Stimulated activated CD8-positive, alpha-beta memory T cell treated with anti-CD3 and anti-CD28 coated beads, Interleukin-7, amount 100 ng/mL, for 1 hour (primary cell): Measurements from ENCODE around the gene TTC28.
"Not testable (repeated sequence)": the region's sequence is repeated elsewhere in the genome, so short reads cannot be mapped to it uniquely, and the experiment has no call there.

Experiments
- DNase-seq, 2 donors: peaks; one replicate each; pipeline ENCODE4 v3.0.0-alpha.2; 2020; ENCODE audit warnings: low read depth in 2 of 2

TTC28 gene

DNA sequence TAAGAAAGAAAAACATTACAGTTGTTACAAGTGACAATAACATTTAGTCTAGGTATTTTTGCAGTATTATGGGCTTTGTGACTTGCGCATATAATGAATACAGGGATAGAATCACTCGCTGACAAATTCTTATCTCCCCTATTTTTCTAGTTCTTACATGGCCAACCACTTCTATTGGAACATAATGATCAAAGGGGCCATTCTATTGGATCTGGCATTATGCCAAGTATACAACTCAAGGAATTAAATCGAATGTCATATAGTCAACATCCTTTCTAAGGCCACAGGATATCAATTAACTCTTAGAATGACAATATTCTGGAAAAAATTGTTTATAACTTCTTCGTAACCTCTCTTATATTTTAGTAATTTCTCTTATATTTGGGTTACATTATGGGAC lies 272.0 kb downstream of the TTC28 start:
- no peak for DNase-seq

DNA sequence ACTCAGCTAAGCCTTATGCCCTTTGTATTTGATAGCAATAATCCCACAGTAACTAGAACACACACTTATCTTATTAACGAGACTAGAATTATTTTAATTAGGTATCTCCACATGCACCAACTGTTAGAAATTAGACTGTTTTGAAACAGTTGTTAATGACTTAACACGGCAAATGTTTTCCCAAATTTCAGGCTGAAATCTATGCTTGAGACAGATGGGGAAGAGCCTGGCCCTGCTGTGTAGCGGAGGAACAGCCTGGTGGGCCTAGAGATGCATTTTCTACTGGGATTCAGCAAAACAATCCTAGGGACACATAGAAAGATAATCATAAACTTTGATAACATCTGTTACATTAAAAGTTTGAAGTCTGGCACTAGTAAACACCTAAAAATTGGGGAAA lies 273.4 kb downstream of the TTC28 start:
- DNase-seq: no peak

DNA sequence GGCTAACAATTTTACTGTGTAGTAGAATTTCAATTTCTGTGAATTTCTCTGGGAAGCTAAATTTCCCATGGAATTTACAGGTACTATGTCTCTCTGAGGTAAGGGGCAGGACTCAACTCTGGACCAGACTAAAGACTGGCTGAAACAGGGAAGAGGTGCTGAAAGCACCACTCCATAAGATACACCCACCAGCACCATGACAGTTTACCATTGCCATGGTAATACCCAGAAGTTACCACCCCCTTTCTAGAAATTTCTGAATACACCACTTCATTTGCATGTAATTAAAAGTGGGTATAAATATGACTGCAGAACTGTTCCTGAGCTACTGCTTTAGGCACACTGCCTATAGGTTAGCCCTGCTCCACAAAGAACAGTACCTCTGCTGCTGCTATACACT lies 274.1 kb downstream of the TTC28 start:
- DNase-seq: no peak

DNA sequence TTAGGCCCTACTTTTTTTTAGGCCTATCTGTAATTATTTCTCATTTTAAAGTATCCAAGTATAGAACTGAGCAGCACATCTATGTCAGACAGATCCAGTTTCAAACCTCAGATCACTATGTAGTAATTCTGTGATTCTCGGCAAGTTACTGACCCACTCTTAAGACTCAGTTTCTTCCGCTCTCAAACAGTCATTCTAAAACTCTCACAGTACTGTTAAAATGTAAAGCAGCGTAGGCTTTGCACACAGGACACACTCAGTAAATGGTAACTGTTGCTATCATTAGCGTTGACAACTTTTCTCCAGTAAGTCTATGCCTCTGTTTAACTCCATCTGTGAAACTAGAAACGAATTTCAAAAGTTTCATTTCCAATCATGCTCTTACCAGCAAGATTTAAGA lies 277.1 kb downstream of the TTC28 start:
- no peak for DNase-seq

DNA sequence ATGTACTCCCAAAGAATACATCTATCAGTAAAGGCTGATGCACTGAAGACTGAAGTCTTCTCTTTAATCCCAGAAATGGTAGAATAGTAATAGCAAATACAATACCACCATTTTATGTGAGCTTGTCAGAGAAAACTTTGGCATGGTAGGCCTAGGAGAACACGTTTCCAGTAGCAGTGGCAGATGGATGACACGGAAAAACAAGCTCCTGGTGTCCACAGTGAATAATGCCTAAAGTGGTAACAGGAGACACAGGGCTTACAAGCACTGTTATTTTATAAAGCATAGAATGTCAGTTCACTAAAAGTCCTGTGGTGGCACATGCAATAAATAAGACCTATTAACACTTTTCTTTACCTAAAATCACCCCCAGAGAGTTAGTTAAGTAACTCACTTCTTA lies 277.6 kb downstream of the TTC28 start:
- DNase-seq: no peak

DNA sequence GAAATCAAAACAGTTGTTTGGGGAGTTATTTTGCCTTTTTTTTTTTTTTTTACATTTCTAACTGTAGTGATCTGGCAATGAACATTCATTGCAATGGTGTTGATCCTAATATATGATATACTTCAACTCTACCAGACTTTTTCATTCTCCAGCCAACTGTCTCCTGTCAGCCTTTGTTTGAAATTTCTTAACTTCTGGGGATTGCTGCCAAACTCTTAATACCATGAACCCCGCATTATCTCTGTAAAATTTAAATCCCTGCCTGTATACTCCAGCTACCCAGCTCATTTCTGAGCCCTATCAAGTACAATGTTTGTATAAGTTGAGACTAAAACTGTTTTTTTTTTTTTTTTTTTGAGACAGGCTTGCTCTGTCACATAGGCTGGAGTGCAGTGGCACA lies 280.7 kb downstream of the TTC28 start:
- no peak for DNase-seq

DNA sequence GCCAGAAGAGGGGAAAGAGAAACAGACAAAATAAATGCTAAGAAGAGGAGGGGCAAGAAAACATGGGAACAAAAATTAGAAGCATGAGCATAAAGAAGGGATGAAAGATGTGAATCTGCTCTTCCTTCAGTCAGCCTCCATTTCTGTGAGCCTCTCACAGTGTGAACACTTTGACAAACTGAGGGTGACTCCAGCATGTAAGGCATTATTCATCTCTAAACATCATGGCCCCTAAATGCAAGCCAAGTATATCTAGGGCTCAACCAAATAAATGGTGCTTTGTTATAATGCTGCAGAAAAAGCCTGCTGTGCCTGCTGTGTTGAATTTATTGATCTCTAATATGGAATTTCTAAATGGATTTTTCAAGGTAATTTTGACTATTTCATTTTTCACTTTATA lies 281.3 kb downstream of the TTC28 start:
- no peak for DNase-seq

DNA sequence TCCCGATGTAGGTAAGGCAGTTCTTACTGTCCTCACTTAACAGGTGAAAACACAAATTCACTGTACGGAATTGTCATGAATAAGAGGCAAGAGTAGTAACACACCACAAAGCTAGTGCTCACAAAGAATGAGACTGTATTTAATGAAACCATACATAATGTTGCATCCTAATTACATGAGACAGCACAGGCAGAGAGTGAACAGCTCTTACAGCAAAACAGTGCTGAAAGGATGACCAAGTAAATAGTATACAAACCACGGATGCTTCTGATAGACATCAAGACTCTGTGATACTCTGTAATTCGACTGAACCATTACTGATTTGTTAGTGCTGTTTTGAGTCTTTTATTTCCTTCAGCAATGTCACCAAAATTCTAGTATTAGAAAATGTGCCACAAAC lies 282.3 kb downstream of the TTC28 start:
- DNase-seq: no peak

DNA sequence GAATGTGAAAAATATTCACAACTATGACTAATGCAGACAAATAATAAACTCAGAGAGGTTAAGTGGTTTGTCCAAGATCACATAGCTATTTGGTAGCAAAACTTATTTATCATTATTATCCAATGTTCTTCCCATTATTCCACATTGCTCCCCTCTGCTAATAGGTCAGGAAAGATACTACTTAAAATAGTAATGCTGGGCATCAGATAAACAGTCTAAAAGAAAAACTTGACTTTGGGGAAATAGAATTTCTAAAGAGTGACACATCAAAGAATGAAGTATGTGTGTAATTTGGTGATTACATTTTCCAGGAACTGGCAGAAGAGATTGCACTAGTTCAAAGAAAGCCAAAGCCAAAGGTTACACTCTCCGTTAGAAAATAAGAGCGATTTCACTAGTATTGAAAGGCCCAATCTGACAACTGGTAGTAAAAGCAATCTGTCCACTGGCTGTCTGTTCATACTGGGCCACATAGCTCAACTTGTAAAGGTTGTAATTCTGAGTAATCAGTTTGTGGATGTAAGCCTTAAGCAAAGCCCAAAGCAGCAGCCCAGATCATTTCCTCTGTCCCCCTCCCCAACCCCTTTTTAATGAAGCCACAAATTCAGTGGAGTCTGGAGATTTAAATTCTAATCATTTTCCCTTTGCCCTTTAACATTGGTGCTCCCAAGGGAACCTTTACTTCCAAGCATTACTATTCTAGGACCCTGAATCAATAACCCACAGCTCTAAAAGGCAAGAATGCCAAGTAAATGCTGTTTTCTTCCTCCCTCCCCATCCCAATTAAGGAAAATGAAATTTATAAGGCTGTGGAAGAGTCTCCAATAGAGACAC lies 283.5 kb downstream of the TTC28 start:
- no peak for DNase-seq

DNA sequence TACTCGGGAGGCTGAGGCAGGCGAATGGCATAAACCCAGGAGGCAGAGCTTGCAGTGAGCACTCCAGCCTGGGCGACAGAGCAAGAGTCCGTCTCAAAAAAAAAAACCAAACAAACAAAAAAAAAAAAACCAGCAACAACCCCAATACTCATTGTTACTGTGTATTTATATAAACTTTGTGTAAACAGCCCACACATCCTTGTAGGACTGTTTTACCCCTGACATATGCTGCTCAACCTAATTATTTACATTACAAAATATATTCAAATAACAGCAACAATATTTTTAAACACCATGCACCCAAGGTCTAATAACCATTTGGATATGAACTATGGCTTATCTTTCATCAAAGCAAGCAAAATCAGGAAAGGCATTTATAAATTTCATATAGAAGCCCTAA lies 284.1 kb downstream of the TTC28 start:
- DNase-seq: no peak

DNA sequence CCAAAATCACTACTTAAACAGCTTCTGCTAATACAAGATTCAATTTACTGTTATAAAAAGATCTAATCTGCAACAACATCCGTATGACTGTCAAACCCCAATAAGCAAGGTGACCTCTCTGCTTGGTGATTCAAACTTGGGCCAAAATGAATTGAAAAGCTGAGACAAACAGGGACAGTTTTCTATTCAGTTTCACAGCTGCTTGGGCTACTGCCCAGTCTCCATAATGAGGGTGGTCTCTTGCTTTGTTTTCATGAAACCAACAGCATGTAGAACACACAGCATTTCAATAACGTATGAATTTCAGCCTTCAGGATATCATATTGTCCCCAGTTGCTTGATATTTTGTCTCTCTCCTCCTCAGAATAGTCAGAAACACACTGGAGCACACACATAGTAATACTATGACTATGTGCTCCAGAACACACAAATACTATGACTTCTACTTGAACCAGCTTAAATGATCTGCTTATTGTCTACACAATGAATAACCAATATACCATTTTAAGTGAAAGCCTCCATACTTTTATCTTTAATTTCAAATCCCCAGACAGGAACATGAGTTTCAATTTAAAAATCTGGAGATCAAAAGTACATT lies 285.0 kb downstream of the TTC28 start:
- DNase-seq: no peak

DNA sequence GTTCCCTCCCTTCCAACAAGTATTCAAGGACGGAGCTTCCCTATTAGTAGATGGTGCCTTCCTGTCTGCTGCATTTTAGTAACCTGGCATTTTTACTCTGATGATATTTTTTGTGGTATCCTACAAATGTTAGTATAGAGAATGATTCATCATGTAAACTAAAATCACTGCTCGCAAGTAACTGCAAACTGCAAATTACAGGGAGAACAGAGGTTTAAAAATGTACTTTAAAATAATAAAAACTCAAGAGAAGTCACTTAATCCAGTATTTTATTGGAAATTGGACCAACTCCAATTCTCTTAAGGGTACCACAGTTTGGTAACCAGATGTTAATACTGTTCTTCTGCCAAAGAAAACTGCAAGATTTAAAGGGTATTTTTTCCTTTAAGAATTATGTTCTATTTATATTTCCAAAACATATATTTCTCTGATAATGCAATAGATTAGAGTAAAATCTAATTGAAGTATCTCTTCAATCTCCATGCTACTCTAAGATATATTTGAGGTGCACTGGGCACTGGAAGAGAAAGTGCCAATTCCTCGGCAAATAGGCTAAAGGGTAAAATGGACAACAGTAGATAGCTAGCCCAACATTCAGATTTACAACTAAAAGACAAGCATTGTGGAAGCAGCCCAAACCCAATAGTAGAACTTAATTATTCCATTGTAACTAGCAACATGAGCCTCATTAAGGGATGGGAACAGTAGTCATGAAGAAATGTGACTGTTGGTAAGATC lies 298.0 kb downstream of the TTC28 start:
- no peak for DNase-seq

DNA sequence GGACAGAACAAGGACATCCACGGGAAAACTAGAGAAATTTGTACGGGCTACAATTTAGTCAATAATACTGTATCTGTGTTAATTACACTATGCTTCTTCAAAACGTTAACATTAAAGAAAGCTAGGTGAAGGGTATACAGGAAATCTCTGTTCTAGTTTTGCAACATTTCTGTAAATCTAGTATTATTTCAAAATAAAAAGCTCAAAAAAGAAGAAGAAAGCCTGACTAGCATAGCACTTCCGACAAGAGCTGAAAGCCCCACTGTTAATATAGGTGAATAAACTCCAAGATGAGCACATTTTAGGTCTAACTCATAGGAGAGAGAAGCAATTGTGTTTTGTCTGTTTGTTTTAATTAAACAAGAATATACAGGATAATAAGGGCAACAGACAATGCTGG lies 299.7 kb downstream of the TTC28 start:
- no peak for DNase-seq

DNA sequence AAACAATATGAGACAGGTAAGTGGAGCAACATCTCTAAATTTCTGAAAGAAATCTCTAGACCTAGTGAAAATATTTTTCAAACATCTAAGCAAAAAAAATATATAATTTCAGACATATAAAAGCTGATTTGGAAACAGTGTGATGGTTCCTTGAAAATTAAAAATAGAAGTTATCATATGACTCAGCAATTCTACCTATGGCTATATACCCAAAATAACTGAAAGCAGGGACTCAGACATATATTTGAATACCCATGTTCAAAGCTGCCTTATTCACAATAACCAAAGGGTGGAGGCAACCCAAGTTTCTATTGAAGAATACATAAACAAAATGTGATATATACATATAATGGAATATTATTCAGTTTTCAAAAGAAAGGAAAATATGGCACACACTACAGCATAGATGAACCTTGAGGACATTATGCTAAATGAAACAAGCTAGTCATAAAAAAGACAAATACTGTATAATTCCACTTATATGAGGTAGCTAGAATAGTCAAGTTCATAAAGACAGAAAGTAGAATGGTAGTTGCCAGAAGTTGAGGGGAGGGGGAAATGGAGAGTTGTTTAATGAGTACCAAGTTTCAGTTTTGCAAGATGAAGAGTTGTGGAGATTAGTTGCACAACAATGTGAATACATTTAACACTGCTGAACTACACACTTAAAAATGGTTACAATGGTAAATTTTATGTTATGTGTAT lies 300.4 kb downstream of the TTC28 start:
- no peak for DNase-seq

DNA sequence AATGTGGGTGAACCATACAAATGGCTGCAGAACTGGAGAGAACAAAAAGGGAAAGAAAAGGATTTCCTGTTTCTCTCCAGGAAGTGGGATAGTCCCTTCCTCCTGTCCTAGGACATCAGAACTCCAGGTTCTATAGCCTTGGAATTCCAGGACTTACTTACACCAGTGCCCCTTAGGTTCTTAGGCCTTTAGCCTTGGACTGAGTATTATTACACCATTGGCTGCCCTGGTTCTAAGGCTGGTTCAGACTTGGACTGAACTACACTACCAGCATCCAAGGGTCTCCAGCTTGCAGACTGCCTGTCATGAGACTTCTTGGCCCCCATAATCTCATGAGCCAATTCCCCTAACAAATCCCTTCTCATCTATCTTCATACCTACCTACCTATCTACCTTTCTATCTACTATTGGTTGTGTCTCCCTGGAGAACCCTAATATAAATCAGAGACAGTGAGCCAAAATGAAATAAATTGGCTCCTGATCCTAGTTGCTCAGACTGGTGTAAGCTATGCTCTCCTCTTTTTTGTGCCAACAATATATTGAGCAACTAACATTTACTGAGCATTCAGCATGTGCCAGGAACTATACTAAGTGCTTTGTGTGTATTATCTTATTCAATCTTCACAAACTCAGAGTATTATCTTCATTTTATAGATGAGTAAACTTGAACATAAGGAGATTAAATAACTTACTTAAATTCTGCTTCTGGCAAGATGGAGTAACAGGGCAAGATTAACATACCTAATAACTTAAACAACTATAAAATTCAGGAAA lies 303.7 kb downstream of the TTC28 start:
- DNase-seq: no peak

DNA sequence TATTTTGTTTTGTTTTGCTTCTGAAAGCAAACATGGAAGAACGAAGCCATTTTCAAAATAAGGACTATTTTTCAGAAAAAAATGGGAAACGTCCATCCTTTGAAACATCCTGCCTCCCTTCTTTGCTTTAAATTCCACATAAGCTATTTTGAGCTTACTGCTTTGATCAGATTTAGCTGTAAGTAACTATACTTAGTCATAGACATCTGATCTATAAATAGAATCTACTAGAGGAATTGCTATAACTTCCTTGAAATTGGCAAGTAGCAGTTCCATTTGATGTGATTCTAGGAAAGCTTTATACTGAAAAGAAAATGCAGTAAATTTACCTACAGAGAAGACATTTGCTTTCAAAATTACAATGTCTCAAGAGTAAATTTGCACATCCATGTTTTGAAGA lies 305.8 kb downstream of the TTC28 start:
- no peak for DNase-seq

DNA sequence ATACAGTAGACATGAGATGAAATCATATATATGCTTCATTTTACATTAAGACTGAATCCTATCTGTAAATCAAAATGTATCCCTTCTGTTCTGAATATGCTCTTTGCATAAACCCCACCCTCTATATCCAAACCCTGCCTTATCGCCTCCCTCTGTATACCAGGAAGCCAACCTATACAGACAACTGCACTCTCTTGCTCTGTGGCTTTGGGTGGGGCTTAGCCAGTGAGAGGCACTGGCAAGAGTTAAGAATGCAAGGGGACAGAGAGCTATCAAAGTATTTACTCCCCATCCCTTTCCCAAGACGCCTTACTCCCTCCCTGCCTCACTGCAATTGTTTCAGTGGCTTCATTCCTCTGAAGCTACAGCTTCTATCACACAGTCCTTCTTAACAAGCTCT lies 309.8 kb downstream of the TTC28 start:
- DNase-seq: no peak

DNA sequence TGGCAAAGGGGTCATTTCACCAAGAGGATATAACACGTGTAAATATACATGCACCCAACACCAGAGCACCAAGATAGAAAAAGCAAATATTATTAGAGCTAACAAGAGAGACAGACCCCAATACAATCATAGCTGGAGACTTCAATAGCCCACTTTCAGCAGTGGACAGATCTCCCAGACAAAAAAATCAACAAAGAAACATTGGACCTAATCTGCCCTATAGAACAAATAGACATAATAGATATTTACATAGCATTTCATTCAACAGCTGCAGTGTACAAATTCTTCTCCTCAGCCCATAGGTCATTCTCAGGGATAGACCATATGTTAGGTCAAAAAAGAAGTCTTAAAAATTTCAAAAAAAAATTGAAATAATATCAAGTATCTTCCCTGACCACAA lies 312.8 kb downstream of the TTC28 start:
- no peak for DNase-seq

DNA sequence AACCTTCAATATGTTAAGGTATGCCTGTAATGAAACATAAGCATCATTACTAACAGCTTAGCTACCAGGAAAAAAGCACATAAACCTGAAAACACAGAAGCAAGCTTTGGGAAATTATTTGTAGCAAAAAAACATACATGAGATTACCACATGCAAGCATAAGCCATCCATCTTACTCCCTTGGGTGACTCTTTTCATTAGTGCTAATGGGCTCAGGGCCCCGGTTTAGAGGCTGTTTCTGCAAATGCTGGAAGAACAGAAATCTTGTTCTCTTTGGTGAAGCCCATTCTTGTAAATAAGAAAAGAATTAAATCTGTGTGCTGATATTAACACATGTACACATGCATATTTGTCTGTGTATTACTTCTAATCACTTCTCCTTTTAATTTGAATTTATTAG lies 314.3 kb downstream of the TTC28 start:
- DNase-seq: no peak

DNA sequence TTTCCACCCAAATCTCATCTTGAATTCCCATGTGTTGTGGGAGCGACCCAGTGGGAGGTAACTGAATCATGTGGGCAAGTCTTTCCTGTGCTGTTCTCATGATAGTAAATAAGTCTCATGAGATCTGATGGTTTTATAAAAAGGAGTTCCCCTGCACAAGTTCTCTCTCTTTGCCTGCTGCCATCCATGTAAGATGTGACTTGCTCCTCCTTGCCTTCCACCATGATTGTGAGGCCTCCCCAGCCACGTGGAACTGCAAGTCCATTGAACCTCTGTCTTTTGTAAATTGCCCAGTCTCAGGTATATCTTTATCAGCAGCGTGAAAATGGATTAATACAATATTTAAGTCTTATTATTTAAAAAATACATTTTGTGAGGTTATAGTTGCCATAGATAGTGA lies 315.5 kb downstream of the TTC28 start:
- DNase-seq: not testable (repeated sequence)

DNA sequence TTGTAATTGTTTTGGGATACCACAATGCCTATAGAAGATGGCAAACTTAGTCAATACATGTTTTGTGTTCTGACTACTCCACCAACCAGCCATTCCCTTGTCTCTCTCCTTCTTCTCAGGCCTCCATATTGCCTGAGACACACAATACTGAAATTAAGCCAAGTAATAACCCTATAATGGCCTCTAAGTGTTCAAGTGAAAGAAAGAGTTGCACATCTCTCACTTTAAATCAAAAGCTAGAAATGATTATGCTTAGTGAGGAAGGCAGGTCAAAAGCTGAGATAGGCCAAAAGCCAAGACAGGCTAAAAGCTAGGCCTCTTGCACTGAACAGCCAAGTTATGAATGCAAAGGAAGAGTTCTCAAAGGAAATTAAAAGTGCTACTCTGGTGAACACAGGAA lies 318.7 kb downstream of the TTC28 start:
- no peak for DNase-seq

DNA sequence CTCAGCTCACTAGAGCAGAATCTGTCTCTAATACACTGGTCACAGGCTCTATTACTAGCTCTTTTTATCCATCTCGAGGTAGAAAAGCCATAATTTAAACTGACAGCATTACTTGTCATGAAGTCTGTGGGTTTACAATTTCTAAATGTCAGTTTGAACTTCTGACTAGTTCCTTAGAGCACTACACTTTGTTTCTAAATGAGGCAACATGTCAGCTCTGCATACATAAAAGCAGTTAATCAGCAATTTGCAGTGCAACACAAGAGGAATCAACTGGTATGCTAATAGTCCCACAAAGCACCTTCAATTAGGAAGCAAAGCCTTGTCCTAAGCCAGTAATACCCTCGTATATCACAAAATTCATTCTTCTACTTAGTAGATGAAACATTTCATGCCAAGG lies 321.3 kb downstream of the TTC28 start:
- DNase-seq: no peak
